Osteocyte (in vitro differentiated cells): ENCODE results near the gene WNT2. TPM values are rescaled to one million over a fixed set of nuclear protein-coding genes. Genes with fewer than 3 reads are reported as not detected.

ENCODE experiments used
- DNase-seq: peaks from one replicate; pipeline ENCODE4 v3.0.0; 2021; ENCODE audit warnings: mixed read lengths; ENCODE audit not compliant: unreplicated experiment; ENCODE audit errors: extremely low spot score
- H3K27ac Mint-ChIP-seq: one replicate; pipeline ENCODE4 v1.8.0; 2021; ENCODE audit warnings: mild to moderate bottlenecking, mixed read lengths; ENCODE audit not compliant: unreplicated experiment
- H3K27me3 Mint-ChIP-seq: one replicate; pipeline ENCODE4 v1.8.0; 2021; ENCODE audit warnings: mixed read lengths; ENCODE audit not compliant: unreplicated experiment
- H3K36me3 Mint-ChIP-seq: one replicate; pipeline ENCODE4 v1.8.0; 2021; ENCODE audit warnings: mixed read lengths; ENCODE audit not compliant: unreplicated experiment
- H3K4me1 Mint-ChIP-seq: one replicate; pipeline ENCODE4 v1.8.0; 2021; ENCODE audit warnings: mixed read lengths; ENCODE audit not compliant: unreplicated experiment
- H3K4me3 Mint-ChIP-seq: one replicate; pipeline ENCODE4 v1.8.0; 2021; ENCODE audit warnings: mild to moderate bottlenecking, moderate library complexity, mixed read lengths; ENCODE audit not compliant: unreplicated experiment
- H3K9me3 Mint-ChIP-seq: one replicate; pipeline ENCODE4 v1.8.0; 2021; ENCODE audit warnings: mixed read lengths; ENCODE audit not compliant: unreplicated experiment
- CTCF ChIP-seq: fragments of 200-600 bp; sonication (generic); IDR thresholded peaks from 2 replicates; pipeline ENCODE4 v1.5.0; 2021; ENCODE audit warnings: antibody characterized with exemption, mild to moderate bottlenecking, moderate library complexity
- total RNA-seq: library from RNA; stranded (reverse); gene quantifications from 2 replicates; pipeline ENCODE4 v1.2.1, GENCODE V29; 2021

The WNT2 gene
- total RNA-seq, 1 donor from 2014 or later: 9.5 TPM

GRCh38 chr7:117296066-117296465, 26.8 kb downstream of the WNT2 start:
- Mint-ChIP-seq H3K27me3 (no peaks in the 10 kb centered on the region), H3K27ac (no peak overlapping the region), H3K4me3 (no peak overlapping the region), H3K9me3 (no peaks in the 10 kb centered on the region), H3K4me1 (no peaks in the 10 kb centered on the region), H3K36me3 (no peaks in the 10 kb centered on the region)
- no peak for TF ChIP-seq CTCF
- DNase-seq: no peak

- peaks cover 20% of the 10 kb centered on the region for H3K4me1 Mint-ChIP-seq
- no peak overlapping the region for H3K27ac Mint-ChIP-seq
- no peaks in the 10 kb centered on the region for H3K9me3 Mint-ChIP-seq
- no peak overlapping the region for H3K4me3 Mint-ChIP-seq
- no peak for TF ChIP-seq CTCF
- H3K36me3 Mint-ChIP-seq: no peaks in the 10 kb centered on the region
- DNase-seq: no peak
- no peaks in the 10 kb centered on the region for H3K27me3 Mint-ChIP-seq
Measured at GRCh38 chr7:117285826-117286225, 37.0 kb downstream of the WNT2 start.

- H3K27me3 Mint-ChIP-seq: no peaks in the 10 kb centered on the region
- H3K27ac Mint-ChIP-seq: no peak overlapping the region
- TF ChIP-seq CTCF: no peak
- no peak for DNase-seq
- peaks cover 28% of the 10 kb centered on the region for H3K4me1 Mint-ChIP-seq
- H3K9me3 Mint-ChIP-seq: no peaks in the 10 kb centered on the region
- no peaks in the 10 kb centered on the region for H3K36me3 Mint-ChIP-seq
- no peak overlapping the region for H3K4me3 Mint-ChIP-seq
Measured at GRCh38 chr7:117284692-117285091, 38.2 kb downstream of the WNT2 start.

- no peak for TF ChIP-seq CTCF
- Mint-ChIP-seq H3K9me3 (no peaks in the 10 kb centered on the region), H3K27me3 (no peaks in the 10 kb centered on the region), H3K4me3 (no peak overlapping the region), H3K36me3 (no peaks in the 10 kb centered on the region), H3K4me1 (peaks cover 29% of the 10 kb centered on the region), H3K27ac (no peak overlapping the region)
- DNase-seq: no peak
Measured at GRCh38 chr7:117283779-117284178, 39.1 kb downstream of the WNT2 start.

GRCh38 chr7:117283371-117283770, 39.5 kb downstream of the WNT2 start:
- Mint-ChIP-seq H3K4me1 (peaks cover 29% of the 10 kb centered on the region), H3K36me3 (no peaks in the 10 kb centered on the region), H3K4me3 (no peak overlapping the region), H3K27me3 (no peaks in the 10 kb centered on the region), H3K27ac (no peak overlapping the region), H3K9me3 (no peaks in the 10 kb centered on the region)
- no peak for TF ChIP-seq CTCF
- DNase-seq: no peak
